Activated CD4-positive, alpha-beta T cell treated with anti-CD3 and anti-CD28 coated beads, Interleukin-10, Interleukin-2, amounts not matched to agents 100 ng/mL and 50 ng/mL, durations not matched to agents 16 hours and 8 hours (primary cell): Measurements from ENCODE around the gene MZT2B.
"Not testable (repeated sequence)": the region's sequence is repeated elsewhere in the genome, so short reads cannot be mapped to it uniquely, and the experiment has no call there.

Experiments used
- DNase-seq: peaks from one replicate; pipeline ENCODE4 v3.0.0-alpha.2; 2020

The MZT2B gene

DNA sequence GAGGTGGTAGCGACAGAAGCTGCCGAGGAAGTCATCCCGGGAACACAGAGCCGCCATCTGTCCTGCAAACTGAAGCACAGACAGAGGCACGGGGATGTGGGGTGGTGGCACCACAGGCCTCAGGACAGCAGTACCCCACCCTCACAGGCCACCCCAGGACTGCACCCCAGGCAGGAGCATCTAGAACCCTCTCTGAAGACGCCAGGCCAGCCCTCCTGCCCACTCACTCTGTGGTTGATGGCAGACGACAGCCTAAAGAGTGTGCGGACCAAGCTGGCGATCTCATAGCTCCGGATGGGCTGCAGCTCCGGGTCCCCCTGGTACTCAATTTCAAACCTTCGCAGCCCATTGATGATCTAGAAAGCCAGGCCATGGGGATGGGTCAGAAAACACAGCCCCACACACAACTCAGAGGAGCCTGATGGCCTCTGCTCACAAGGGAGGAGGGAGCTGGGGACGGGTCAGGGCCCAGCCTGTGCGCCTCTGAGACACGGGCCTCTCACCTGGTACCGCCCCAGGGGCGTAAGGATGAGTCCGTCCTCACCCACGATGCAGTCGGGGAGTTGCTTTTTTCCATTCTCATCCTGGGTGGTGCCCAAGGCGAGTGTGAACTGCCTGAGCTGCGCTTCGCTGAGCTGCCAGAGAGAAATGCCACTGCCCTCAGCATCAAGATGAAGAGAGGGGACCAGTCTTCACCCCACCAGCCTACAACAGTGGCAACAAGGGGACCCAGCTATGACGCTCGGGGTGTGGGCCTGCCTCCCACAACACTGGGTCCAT lies 29.1 kb upstream of the MZT2B start:
- no peak for DNase-seq

DNA sequence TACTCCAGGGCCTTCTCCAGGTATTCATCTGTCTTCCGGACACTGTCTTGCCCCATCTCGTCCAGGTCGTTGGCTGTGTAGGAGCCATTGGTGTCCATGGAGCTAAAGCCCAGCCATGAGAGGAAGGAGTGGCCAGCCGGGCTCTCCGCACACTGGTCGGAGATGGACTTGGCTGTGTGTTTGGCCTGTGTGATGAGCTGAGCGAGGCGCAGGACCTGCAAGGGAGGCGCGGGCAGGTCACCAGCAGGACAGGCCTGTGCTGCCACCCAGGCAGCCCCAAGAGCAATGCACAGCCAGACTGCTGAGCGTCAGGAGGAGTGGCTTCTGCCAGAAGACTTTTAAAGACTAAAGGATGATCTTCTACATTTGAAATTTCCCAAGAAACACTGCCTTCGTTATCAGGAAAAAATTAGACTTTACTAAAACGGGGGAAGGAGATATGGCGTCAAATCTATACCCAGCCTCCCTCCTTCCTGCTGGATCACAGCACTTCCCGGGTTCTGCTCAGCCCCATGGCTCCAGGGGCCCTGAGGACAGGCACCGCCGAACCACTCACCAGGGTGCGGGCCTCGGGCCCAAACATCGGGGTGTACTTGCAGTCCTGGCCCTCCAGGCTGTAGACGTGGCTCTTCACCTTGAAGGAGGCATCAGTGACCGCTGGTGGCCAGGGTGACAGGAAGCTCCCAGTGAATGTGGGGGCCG lies 28.2 kb upstream of the MZT2B start:
- not testable (repeated sequence) for DNase-seq

DNA sequence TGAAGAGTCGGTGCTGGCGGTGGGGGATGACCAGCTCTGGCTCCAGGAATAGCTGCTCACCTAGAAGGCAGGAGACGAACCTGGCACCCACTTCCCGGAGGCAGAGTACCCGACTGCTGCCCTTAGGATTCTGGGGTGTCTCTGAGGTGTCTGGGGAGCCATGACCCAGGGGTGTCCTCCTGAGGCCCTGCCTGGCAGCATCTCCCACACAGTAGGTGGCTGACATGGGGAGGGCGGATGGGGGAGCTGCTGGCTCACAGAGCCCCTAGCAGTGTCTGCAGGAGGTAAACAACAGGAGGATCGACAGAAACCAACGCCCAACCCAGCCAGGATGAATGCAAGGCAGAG lies 27.7 kb upstream of the MZT2B start:
- DNase-seq: not testable (repeated sequence)

DNA sequence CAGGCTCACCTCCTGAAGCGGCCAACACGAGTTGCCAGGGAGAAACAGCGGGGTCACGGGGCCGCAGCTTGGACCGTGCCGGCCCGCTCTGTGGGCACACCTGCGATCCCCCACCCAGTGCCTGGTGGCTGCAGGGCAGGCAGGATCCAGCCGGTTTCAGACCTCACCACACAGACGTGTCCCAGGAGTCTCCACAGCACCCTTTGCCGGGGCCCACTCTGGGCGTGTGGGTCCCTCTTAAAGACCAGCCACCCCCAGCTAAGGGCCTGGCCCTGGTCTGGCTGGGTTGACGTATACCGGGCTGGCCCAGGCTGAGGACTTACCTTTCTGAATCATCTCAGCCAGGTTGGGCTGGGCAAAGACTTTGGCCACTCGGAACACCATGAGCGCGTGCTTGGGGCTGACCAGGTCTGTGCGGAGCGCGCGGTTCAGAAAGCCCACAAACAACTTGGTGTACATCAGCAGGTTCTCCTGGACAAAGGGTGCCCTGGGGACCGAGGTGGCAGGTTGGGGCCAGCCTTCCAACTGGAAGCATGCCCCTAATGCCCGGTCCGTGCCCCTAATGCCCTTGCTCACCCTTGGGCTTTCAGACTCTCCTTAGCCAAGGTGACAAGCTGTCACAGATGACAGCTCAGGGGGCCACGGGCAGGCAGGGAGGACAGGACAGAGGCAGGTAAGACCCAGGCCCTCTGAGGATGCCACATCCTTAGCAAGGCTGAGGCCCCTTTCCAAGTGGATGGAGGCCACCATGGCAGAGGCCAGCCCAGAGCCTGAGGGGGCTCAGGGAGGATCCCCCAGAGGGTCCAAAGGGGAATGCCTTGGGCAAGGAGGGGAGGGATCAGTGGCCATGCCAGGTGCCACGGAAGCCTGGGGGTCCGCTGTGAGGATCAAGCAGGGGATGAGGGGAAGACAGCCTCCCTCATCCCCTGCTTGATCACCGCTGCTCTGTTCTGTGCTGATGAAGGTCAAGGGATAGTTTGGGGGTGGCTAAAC lies 27.0 kb upstream of the MZT2B start:
- DNase-seq: no peak

DNA sequence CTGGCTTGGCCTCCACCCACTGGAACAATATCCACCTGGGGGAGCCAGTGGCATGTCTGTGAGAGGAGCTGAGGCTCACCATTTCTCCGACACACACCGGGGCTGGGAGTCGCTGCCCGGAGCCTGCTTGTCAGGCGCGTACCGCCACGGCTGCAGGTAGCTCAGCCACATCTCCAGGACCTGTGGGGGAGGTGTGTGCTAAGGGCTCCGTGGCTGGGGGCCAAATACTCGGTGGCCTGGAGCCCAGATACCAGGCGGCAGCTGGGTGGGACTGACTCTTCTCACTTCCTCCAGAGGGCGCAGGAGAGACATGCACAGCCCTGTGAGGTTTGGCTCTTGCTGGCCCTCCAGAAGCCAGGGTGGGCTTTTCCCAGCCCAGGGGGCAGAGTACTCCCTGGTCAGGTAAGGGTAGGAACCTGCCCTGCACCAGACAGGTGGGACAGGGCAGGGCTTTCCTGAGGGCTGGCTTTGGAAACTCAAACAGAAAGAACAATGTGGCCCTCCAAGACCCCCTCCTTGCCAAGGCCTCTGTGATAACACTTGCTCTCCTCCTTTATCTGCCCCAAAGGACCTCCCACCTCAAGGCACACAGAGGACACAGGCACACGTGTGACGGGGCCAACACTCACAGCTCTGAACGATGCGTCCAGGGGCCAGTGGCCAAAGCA lies 26.0 kb upstream of the MZT2B start:
- peak; percentile 36 for DNase-seq

DNA sequence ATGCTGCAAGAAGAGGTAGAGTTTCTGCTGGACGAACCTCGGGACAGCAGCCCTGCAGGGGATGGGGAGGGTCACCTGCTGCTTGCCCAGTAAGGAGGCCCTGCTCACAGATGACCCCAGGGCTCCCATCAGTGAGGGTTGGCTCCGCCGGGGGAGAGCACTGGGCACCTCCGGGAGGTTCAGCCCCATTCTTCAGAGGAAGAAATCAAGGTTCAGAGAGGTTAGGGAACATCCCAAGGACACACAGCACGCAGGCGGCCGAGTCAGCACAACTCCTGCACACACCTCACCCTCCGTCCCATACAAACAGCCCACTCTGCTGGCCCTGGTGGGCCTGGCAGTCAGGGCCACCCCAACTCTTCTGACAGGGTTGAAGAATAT lies 25.4 kb upstream of the MZT2B start:
- no peak for DNase-seq

DNA sequence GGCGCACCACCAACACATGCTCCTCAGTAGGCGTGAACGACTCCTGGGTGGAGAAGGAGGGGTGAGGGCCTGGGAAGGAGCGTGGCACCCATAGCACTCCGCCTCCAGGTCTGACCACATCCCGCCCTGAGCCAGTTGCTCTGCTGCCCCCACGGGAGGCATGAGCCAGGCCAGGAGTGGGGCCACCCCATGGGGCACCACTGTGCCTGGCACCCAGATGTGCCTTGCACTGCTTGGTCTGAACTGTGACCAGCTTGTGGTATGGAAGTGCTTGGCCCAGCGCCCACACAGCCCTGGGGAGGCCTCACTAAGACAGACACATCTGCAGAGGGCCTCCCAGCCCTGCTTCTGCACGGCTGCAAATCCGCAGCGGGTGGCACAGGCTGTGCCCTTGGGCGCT lies 24.7 kb upstream of the MZT2B start:
- not testable (repeated sequence) for DNase-seq

DNA sequence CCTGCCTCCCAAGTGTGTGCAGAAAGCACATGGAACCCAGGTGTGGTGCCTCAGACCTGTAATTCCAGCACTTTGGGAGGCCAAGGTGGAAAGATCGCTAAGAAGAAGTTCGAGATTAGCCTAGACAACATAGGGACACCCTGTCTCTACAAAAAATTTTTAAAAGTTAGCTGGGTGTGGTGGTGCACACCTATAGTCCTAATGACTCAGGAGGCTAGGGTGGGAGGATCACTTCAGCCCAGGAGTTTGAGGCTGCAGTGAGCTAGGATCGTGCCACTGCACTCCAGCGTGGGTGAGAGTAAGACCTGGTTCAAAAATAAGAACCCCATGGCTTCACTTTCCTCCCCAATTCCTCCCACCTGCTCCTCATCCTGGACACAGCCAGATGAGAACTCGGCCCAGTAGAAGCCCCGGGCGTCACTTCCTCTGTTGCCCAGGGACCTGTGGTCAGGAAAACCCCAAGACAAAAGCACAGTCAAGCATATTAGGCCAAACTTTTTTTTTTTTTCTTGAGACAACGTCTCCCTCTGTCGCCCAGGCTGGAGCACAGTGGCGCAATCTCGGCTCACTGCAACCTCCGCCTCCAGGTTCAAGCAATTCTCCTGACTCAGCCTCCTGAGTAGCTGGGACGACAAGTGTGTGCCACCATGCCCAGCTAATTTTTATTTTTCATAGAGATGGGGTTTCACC lies 24.1 kb upstream of the MZT2B start:
- DNase-seq: peak; percentile 44

DNA sequence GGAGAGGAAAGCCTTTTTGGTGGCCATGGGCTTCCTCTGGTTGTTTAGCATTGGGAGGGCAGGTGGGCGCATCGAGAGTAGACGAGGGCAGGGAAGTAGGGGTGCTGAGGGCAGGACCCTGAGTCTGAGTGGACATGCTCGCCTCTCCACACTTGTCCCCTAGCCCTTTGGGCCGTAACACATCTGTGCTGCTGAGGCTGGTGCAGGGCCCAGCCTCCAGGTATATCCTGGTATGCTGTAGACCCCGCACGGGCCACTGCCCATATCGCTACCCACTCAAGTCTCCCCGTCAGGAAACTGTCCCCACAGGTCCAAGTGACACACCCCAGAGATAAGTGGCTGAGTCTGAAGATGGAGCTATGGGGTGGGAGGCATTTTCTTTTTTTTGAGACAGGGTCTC lies 23.4 kb upstream of the MZT2B start:
- no peak for DNase-seq

DNA sequence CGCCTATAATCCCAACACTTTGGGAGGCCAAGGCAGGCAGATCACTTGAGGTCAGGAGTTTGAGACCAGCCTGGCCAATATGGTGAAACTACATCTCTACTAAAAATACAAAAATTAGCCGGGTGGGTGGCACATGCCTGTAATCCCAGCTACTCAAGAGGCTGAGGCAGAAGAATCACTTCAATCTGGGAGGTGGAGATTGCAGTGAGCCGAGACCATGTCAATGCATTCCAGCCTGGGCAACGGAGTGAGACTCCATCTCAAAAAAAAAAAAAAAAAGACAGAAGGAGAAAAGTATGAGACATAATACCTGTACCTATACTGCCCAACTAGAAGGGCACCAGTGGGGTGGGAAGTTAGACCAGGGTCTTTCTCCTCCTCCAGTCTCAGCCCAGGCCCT lies 22.7 kb upstream of the MZT2B start:
- DNase-seq: not testable (repeated sequence)

DNA sequence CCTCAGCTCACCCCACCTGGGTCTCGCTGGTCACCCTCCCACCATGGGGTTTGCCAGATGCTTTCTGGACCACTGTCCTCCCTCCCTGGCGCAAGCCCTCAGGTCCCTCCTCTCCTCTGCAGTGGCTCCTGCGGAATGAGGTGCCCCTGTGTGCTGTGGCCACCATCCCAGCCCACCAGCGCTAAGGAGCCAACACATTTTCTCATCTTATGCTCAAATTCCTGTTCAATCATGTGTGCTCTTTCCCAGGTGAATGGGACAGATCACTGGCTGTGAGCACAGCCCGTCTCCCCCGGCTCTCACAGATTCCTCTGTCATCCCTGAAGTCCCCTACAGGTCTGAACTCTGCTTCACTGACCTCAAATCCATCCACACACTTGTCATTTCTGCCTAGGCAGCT lies 21.9 kb upstream of the MZT2B start:
- no peak for DNase-seq

DNA sequence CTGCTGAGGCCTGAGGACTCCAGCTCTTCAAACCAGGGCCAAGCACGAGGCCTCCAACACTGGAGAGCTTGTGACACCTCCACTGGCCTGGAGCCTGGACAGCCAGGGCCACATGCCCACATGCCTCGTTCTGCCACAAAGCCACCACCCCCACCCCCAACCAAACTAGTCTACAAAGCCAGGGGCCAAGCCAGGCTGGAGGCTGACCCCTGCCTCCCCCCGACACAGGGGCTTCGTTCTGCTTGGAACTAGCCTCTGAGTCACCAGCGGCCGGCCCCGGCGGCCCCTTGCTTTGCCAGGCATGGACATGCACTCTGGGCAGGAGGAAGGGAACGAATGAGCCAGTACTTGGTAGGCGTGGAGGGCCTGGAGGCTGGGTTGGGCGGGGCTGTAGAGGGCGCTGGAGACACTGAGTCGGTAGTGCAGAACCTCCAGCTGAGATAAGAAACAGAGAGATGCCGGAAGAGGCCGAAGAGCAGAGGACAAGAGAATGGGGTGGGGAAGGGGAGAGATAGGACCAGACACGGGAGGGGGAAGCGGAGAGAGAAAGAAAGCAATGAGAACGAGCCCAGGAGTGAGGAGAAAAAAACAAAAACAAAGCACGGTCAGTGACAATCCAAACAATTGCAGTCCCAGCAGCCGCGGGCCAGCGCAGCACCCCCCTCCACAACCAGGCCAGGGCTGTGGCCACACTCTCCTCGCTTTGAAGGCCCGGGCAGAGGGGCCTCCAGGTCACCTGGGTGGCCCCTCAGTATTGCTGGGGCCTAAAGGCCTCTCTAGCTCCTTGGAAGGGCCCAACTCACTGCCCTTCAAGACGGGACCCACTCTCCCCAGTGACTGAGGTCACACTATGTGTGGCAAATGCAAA lies 21.0 kb upstream of the MZT2B start:
- not testable (repeated sequence) for DNase-seq

DNA sequence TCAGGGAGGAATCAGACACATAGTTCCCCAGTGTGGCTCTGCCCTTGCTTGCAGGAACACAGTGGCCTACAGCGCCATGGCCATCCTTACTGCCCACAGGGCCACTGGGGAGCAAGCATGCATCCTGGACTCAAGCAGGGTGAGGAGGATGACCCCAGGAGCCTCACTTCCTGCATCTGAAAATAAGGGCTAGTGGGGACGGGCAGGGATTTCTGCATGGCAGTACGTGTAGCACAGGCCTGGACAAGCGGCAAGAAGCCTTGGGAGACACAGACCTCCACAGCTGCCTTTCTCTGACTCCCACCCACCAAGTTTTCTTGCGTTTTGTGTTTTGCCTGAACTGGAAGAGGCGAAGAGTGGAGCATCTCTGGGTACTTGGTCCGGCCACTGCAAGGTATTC lies 19.6 kb upstream of the MZT2B start:
- not testable (repeated sequence) for DNase-seq

DNA sequence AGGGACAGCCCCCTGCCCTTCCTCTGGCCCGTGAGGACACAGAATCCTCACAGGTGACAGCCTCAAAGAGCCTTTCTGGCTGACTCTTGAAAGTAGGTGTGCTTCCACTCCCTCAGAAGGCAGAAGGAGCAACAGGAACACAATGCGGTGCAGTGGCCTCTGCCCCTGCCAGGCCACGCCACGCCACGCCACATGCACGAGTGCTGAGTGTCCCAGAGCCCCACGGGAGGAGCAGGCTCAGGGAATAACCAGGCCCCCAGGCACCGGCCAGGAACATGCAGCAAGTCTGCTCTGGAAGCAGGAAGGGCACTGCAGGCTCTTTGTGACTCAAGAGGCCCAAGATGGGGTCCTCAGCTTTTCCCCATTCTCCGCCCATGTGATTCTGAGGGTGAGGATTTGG lies 19.1 kb upstream of the MZT2B start:
- no peak for DNase-seq

DNA sequence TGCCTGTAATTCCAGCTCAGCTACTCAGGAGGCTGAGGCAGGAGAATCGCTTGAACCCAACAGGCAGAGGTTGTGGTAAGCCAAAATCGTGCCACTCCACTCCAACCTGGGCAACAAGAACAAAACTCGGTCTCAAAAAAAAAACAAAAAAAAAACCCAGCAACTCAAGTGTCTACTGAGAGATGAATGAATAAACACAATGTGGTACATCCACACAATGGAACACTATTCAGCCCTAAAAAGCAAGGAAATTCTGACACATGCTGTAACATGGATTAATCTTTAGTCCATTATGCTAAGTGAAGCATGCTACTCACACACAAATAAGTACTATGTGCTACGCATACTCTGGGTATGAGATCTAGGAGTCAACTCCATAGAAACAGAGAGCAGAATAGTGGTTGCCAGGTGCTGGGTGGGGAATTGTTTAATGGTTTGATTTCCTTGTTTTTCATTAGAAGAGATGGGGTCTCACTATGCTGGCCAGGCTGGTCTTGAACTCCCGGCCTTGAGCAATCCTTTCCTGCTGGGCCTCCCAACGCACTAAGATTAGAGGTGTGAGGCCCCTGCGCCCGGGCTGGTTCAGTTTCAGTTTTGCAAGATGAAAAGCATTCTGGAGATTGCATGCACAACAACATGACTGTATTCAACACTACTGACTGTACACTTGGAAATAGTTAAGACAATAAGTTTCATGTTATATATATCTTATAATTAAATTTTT lies 16.6 kb upstream of the MZT2B start:
- no peak for DNase-seq

DNA sequence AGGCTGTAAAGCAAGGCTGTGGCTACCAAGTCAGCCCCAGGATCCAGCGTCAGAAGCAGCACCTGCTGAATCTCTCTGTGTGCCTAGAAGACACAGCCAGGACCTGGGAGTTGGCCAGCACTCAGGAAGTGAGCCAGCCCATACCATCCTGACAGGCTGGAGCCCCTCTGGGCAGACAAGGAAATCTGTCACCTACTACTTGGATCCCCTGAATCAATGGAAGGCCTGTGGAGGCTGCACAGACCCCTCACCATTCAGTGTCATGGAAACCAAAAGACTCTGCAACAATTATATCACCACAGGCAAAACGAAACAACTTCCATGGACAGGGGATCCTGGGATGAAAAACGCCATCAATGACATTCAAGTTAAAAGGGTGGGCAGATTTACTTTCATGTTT lies 15.5 kb upstream of the MZT2B start:
- DNase-seq: not testable (repeated sequence)

DNA sequence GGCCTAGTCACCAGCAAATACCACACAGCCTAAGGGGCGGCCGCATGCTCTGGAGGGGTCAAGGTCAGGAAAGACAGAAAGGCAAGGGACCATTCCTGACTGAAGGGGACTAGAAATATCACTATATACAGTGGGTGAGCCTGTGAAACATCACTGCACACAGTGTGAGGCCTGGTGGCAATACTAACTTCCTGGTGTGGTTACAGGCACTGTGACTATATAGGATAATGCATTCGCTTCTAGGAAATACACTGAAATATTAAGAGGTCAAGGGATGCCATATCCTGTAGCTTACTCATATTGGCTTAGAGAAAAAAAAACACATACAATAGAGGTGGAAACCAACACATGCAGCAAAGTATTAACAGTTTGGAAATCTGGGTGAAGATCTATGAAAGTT lies 12.9 kb upstream of the MZT2B start:
- DNase-seq: peak; percentile 28

DNA sequence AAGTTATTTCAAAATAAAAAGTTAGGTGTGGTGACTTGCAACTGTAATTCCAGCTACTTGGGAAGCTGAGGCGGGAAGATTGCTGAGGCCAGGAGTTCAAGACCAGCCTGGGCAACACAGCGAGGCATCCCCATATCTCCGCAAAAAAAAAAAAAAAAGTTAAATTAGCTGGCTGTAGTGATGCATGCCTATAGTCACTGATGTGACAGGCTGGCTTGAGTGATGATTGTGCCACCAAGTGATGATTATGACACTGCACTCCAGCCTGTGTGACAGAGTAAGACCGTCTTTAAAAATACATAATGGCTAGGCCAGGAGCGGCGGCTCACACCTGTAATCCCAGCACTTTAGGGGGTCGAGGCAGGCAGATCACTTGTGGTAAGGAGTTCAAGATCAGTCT lies 12.2 kb upstream of the MZT2B start:
- DNase-seq: no peak

DNA sequence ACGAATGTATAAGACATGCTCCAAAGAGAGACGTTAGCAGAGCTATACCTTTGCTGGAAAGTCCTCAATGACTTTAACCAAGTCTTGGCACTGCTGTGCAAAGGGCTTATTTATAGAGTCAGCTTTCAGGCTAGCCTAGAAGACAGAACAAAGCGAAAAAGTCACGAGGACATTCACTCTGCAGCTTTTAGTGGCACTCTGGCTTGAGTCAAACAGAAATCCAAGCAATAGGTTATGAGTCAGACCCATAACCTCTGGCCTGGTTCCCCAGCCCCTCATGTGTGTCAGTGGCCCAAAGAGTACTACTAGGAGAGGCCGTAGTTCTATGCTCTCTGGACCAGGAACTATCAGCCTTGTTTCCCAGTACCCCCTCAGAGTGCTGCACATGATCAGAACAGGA lies 7.2 kb upstream of the MZT2B start:
- peak; percentile 63 for DNase-seq
